HEK293 (cell line): ENCODE measurements around the gene COPG1.
"Not testable (repeated sequence)": the region's sequence is repeated elsewhere in the genome, so short reads cannot be mapped to it uniquely, and the experiment has no call there.

Source experiments
- CTCF ChIA-PET: fragments of 350-600 bp; formaldehyde crosslinking; extraction: SDS; loops from one replicate; lab custom pipeline; 2021; ENCODE audit warnings: antibody characterized with exemption; lab: Yijun Ruan, JAX
- POLR2A ChIA-PET: fragments of 300-600 bp; formaldehyde crosslinking; extraction: SDS; loops from one replicate; lab custom pipeline; 2020; ENCODE audit warnings: antibody characterized with exemption, inconsistent platforms; lab: Yijun Ruan, JAX
- H3K27ac ChIP-seq: fragments of 200-500 bp; sonication (Bioruptor generic); 2 replicates; pipeline ENCODE4 v1.5.1; 2014; ENCODE audit warnings: low read depth, low read length, control low read depth, inconsistent platforms; ENCODE audit errors: extremely low read depth
- H3K36me3 ChIP-seq, 2 experiments: fragments of 200-500 bp in 1 of 2; sonication (Bioruptor generic) in 1 of 2; 1 replicate in 1 of 2; 2 replicates in 1 of 2; pipeline ENCODE4 v1.5.1; 2014 to 2017; ENCODE audit warnings: inconsistent platforms in 2 of 2, low read length in 2 of 2; ENCODE audit not compliant: control insufficient read depth in 2 of 2, insufficient read depth in 1 of 2
- H3K4me1 ChIP-seq: fragments of 200-500 bp; sonication (Bioruptor generic); 2 replicates; pipeline ENCODE4 v1.5.1; 2014; ENCODE audit warnings: mild to moderate bottlenecking, low read length, inconsistent platforms; ENCODE audit not compliant: control insufficient read depth, insufficient read depth
- H3K4me3 ChIP-seq: 2 replicates; pipeline ENCODE4 v1.5.1; 2011; ENCODE audit warnings: low read depth, mild to moderate bottlenecking, control low read depth, low read length, moderate library complexity
- H3K9me3 ChIP-seq: fragments of 200-500 bp; sonication (Bioruptor generic); 2 replicates; pipeline ENCODE4 v1.5.1; 2014; ENCODE audit warnings: low read depth, low read length, inconsistent platforms; ENCODE audit not compliant: control insufficient read depth, insufficient read depth
- ATF2 ChIP-seq: fragments of 450-650 bp; formaldehyde crosslinking; IDR thresholded peaks from 2 replicates; pipeline ENCODE4 v1.5.1; 2016; ENCODE audit warnings: missing biosample characterization, missing genetic modification characterization, low read depth
- HOXC10 ChIP-seq: sonication (generic); formaldehyde crosslinking; IDR thresholded peaks from 2 replicates; pipeline ENCODE4 v1.8.1; 2023; ENCODE audit warnings: mild to moderate bottlenecking, missing genetic modification reagents
- IKZF3 ChIP-seq: fragments of 450-650 bp; IDR thresholded peaks from 2 replicates; pipeline ENCODE4 v1.5.0; 2018; ENCODE audit warnings: missing biosample characterization, mild to moderate bottlenecking, missing genetic modification characterization, moderate library complexity
- KLF8 ChIP-seq: fragments of 450-650 bp; formaldehyde crosslinking; IDR thresholded peaks from 2 replicates; pipeline ENCODE4 v1.5.1; 2016; ENCODE audit warnings: missing biosample characterization, missing genetic modification characterization
- MEIS1 ChIP-seq: sonication (generic); formaldehyde crosslinking; IDR thresholded peaks from 2 replicates; pipeline ENCODE4 v1.8.1; 2022; ENCODE audit warnings: missing genetic modification reagents, mild to moderate bottlenecking, borderline replicate concordance
- PRDM1 ChIP-seq: fragments of 450-650 bp; formaldehyde crosslinking; IDR thresholded peaks from 2 replicates; pipeline ENCODE4; 2016; ENCODE audit warnings: missing biosample characterization, missing genetic modification characterization
- REST ChIP-seq: fragments of 450-650 bp; formaldehyde crosslinking; IDR thresholded peaks from 2 replicates; pipeline ENCODE4 v1.5.1; 2016; ENCODE audit warnings: missing biosample characterization, missing genetic modification characterization
- SP3 ChIP-seq: fragments of 450-650 bp; formaldehyde crosslinking; IDR thresholded peaks from 2 replicates; pipeline ENCODE4 v1.5.1; 2016; ENCODE audit warnings: missing biosample characterization, missing genetic modification characterization
- WT1 ChIP-seq: fragments of 450-650 bp; formaldehyde crosslinking; IDR thresholded peaks from 2 replicates; pipeline ENCODE4 v1.5.1; 2016; ENCODE audit warnings: missing biosample characterization, missing genetic modification characterization
- YY1 ChIP-seq: fragments of 450-650 bp; formaldehyde crosslinking; IDR thresholded peaks from 2 replicates; pipeline ENCODE4 v1.5.1; 2018; ENCODE audit warnings: missing biosample characterization, missing genetic modification characterization
- ZBTB1 ChIP-seq: fragments of 450-650 bp; formaldehyde crosslinking; IDR thresholded peaks from 2 replicates; pipeline ENCODE4 v1.5.1; 2016; ENCODE audit warnings: missing biosample characterization, missing genetic modification characterization
- ZBTB17 ChIP-seq: fragments of 450-650 bp; formaldehyde crosslinking; IDR thresholded peaks from 2 replicates; pipeline ENCODE4 v1.5.1; 2016; ENCODE audit warnings: missing biosample characterization, missing genetic modification characterization
- ZFP41 ChIP-seq: fragments of 450-650 bp; formaldehyde crosslinking; IDR thresholded peaks from 2 replicates; pipeline ENCODE4 v1.5.1; 2016; ENCODE audit warnings: missing biosample characterization, missing genetic modification characterization, borderline replicate concordance
- ZNF114 ChIP-seq: fragments of 450-650 bp; formaldehyde crosslinking; IDR thresholded peaks from 2 replicates; pipeline ENCODE4 v1.5.0; 2017; ENCODE audit warnings: missing biosample characterization, missing genetic modification characterization
- ZNF138 ChIP-seq: fragments of 450-650 bp; formaldehyde crosslinking; IDR thresholded peaks from 2 replicates; pipeline ENCODE4 v1.5.1; 2016; ENCODE audit warnings: missing biosample characterization, missing genetic modification characterization, borderline replicate concordance
- ZNF140 ChIP-seq: fragments of 450-650 bp; formaldehyde crosslinking; IDR thresholded peaks from 2 replicates; pipeline ENCODE4 v1.5.1; 2016; ENCODE audit warnings: missing biosample characterization, missing genetic modification characterization
- ZNF175 ChIP-seq: fragments of 450-650 bp; formaldehyde crosslinking; IDR thresholded peaks from 2 replicates; pipeline ENCODE4 v1.5.1; 2016; ENCODE audit warnings: missing biosample characterization, missing genetic modification characterization
- ZNF214 ChIP-seq: fragments of 450-650 bp; formaldehyde crosslinking; IDR thresholded peaks from 2 replicates; pipeline ENCODE4 v1.5.1; 2017; ENCODE audit warnings: missing biosample characterization, mild to moderate bottlenecking, missing genetic modification characterization, borderline replicate concordance
- ZNF292 ChIP-seq: fragments of 450-650 bp; formaldehyde crosslinking; IDR thresholded peaks from 2 replicates; pipeline ENCODE4 v1.5.1; 2016; ENCODE audit warnings: low read depth, missing biosample characterization, missing genetic modification characterization, borderline replicate concordance
- ZNF302 ChIP-seq: fragments of 450-650 bp; formaldehyde crosslinking; IDR thresholded peaks from 2 replicates; pipeline ENCODE4 v1.5.1; 2016; ENCODE audit warnings: missing biosample characterization, missing genetic modification characterization, low read depth
- ZNF335 ChIP-seq: fragments of 450-650 bp; formaldehyde crosslinking; conservative IDR thresholded peaks from 2 replicates; pipeline ENCODE4 v1.5.1; 2016; ENCODE audit warnings: missing biosample characterization, missing genetic modification characterization
- ZNF394 ChIP-seq: fragments of 450-650 bp; formaldehyde crosslinking; IDR thresholded peaks from 2 replicates; pipeline ENCODE4 v1.5.1; 2016; ENCODE audit warnings: missing biosample characterization, missing genetic modification characterization, mild to moderate bottlenecking, moderate library complexity, borderline replicate concordance
- ZNF433 ChIP-seq: fragments of 450-650 bp; formaldehyde crosslinking; IDR thresholded peaks from 2 replicates; pipeline ENCODE4 v1.5.1; 2016; ENCODE audit warnings: missing biosample characterization, missing genetic modification characterization, low read depth
- ZNF658 ChIP-seq: fragments of 450-650 bp; formaldehyde crosslinking; IDR thresholded peaks from 2 replicates; pipeline ENCODE4; 2016; ENCODE audit warnings: missing biosample characterization, missing genetic modification characterization
- ZNF777 ChIP-seq: fragments of 450-650 bp; formaldehyde crosslinking; IDR thresholded peaks from 2 replicates; pipeline ENCODE4 v1.5.1; 2017; ENCODE audit warnings: missing biosample characterization, missing genetic modification characterization, borderline replicate concordance
- ZSCAN16 ChIP-seq: fragments of 450-650 bp; formaldehyde crosslinking; IDR thresholded peaks from 2 replicates; pipeline ENCODE4 v1.5.1; 2016; ENCODE audit warnings: missing biosample characterization, missing genetic modification characterization
- ZSCAN18 ChIP-seq: fragments of 450-650 bp; formaldehyde crosslinking; IDR thresholded peaks from 2 replicates; pipeline ENCODE4 v1.5.1; 2016; ENCODE audit warnings: missing biosample characterization, missing genetic modification characterization

The COPG1 gene

GRCh38 chr3:129263161-129263910, 13.9 kb downstream of the COPG1 start (continued):
- no peak for TF ChIP-seq ZNF302 (tag by site-specific recombination)
- TF ChIP-seq ZSCAN16 = no peak
- no peak for TF ChIP-seq ZNF292
- no peak for TF ChIP-seq ATF2 (tag by site-specific recombination)
- no peak for TF ChIP-seq ZSCAN18 (tag by site-specific recombination)
- no peak for TF ChIP-seq ZNF394 (tag by site-specific recombination)
- no peak for TF ChIP-seq ZNF658 (tag by site-specific recombination)
- TF ChIP-seq ZNF777 = no peak
- TF ChIP-seq ZBTB17 (tag by site-specific recombination) = no peak
- TF ChIP-seq KLF8 (tag by site-specific recombination) = no peak
- no peak for TF ChIP-seq ZFP41 (tag by site-specific recombination)
- no peak for TF ChIP-seq ZBTB1 (tag by site-specific recombination)

- H3K4me1 ChIP-seq, H3K9me3 ChIP-seq, POLR2A ChIA-PET, H3K27ac ChIP-seq, H3K4me3 ChIP-seq: not testable (repeated sequence)
- H3K36me3 ChIP-seq = peaks cover 12 to 94% of the 10 kb centered on the region in 2 experiments; a peak in 2 of 3 replicates
- CTCF ChIA-PET = interaction anchor here (0.8 to 1.1 kb wide), 2 partner anchors 294 to 296 kb away, joined by 3 read pairs; no protein-coding TSS in a partner anchor
Measured at GRCh38 chr3:129264994-129265393, 15.6 kb downstream of the COPG1 start.

- H3K9me3 ChIP-seq = no peaks in the 10 kb centered on the region
- TF ChIP-seq ZNF114 (no peak), SP3 (tag by site-specific recombination) (no peak), WT1 (tag by site-specific recombination) (no peak), MEIS1 (CRISPR knock-in tag) (no peak), ZNF214 (no peak), ZNF335 (no peak), ZNF433 (tag by site-specific recombination) (no peak), ZNF175 (no peak), YY1 (tag by site-specific recombination) (no peak), REST (tag by site-specific recombination) (no peak), HOXC10 (no peak), PRDM1 (no peak), ZNF140 (no peak), ZNF138 (tag by site-specific recombination) (no peak), IKZF3 (tag by site-specific recombination) (no peak)
- no peaks in the 10 kb centered on the region for H3K4me1 ChIP-seq
- peaks cover 12 to 94% of the 10 kb centered on the region in 2 experiments for H3K36me3 ChIP-seq
- CTCF ChIA-PET = no interaction called here
- no peak overlapping the region for H3K4me3 ChIP-seq
- no peak overlapping the region for H3K27ac ChIP-seq
- POLR2A ChIA-PET = interaction anchor here (0.7 kb wide), 1 partner anchor 49 kb away, joined by 3 read pairs; a partner anchor contains a TSS
Measured at GRCh38 chr3:129266651-129267050, 17.2 kb downstream of the COPG1 start.
